Brain microvascular endothelial cell (primary cell): ENCODE results near the gene SERPINC1.

Experiments used
- DNase-seq: peaks from one replicate; pipeline ENCODE4 v3.0.0-alpha.2; 2020
- H3K27ac ChIP-seq: fragments of 250-450 bp; sonication (Bioruptor Pico); 2 replicates; pipeline ENCODE4 v1.5.1; 2020; ENCODE audit warnings: mild to moderate bottlenecking, moderate library complexity
- H3K27me3 ChIP-seq: fragments of 250-450 bp; sonication (Bioruptor Pico); replicated peaks from 2 replicates; pipeline ENCODE4 v1.5.1; 2020; ENCODE audit warnings: mild to moderate bottlenecking
- H3K36me3 ChIP-seq: fragments of 250-450 bp; sonication (Bioruptor Pico); replicated peaks from 2 replicates; pipeline ENCODE4 v1.5.1; 2020; ENCODE audit warnings: mild to moderate bottlenecking
- H3K4me3 ChIP-seq: 2 replicates; pipeline ENCODE4 v1.5.1; 2011; ENCODE audit warnings: low read depth, mild to moderate bottlenecking, control low read depth, low read length, moderate library complexity
- CTCF ChIP-seq: IDR thresholded peaks from 2 replicates; pipeline ENCODE4 v1.5.1; 2011; ENCODE audit warnings: low read depth, mild to moderate bottlenecking, moderate library complexity, low read length, control low read depth, inconsistent platforms; ENCODE audit errors: missing control alignments
- in situ Hi-C: cut with HindIII; loops from 2 replicates; pipeline ENCODE4 v1.10.0; 2017; ENCODE audit warnings: low sequenced_read_pairs, low pct_ligation_motif_present

Gene SERPINC1

DNA sequence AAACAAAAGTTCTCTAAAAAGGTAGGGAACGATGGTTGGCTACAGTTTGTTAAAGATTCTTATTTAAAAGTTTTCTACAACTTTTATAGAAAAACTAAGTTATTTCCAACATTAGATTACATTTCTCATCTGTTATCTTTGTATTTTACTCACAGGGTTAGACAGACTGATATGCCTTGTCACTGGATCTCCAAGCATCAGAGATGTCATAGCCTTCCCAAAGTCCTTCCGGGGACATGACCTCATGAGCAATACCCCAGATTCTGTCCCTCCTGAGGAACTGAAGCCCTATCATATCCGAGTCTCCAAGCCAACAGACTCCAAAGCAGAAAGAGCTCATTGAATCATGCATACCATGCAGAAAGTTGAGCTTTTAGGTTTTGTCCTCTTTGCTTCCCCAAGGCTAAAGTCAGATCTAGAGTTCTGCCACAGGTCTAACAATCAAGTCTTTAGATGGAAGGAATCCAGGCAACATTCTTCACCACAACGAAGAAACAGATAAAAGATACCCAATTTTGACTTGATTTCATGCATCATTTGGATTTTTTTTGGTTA is 59.7 kb downstream of the SERPINC1 start:
- no peaks in the 10 kb centered on the region for H3K27me3 ChIP-seq
- in situ Hi-C loops = no loop called here
- no peak overlapping the region for H3K4me3 ChIP-seq
- no peak for TF ChIP-seq CTCF
- peak; percentile 40 for DNase-seq
- peak overlapping the region; percentile 28 for H3K27ac ChIP-seq
- H3K36me3 ChIP-seq = peaks cover 22% of the 10 kb centered on the region

DNA sequence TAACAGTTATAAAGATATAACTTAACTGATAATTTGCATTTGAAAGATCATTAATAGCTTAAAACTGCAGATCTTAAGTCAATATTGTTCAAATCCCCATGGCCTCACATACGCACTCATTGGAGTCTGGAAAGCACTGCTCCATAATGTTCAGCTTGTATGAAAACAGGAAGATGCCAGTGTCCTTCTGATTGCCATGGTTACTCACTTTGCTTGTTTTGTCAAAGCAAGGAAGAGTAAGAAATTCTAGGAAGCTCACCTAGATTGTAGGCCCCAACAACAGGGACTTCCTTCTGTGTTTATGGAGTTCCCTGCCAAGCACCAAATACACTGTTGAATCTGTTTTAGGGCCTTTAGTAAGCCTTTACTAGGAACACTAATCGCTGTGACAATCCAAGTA is 60.2 kb downstream of the SERPINC1 start:
- peak overlapping the region; percentile 28 for H3K27ac ChIP-seq
- TF ChIP-seq CTCF = no peak
- DNase-seq = peak; percentile 27
- H3K4me3 ChIP-seq = no peak overlapping the region
- in situ Hi-C loops = no loop called here
- H3K27me3 ChIP-seq = no peaks in the 10 kb centered on the region
- H3K36me3 ChIP-seq = peaks cover 20% of the 10 kb centered on the region

DNA sequence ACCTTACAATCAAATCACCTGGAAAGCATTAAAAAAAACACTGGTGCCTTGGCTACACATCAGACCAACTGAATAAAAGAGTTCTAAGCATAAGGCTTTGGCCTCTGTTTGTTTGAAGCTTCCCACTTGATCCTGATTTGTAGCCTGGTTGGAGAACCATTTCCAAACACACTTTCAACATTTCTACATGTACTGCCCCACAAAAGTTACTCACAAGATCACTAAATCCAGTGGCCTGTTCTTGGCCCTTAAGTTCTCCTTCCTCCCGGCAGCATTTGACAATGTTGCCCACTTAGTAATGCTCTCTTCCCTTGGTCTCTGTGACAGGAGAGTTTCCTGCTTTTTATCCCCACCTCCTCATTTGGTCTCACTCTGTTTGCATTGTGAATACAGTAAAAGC is 61.1 kb downstream of the SERPINC1 start:
- TF ChIP-seq CTCF = no peak
- no peak for DNase-seq
- Histone ChIP-seq H3K27ac (no peak overlapping the region), H3K27me3 (no peaks in the 10 kb centered on the region), H3K4me3 (no peak overlapping the region), H3K36me3 (peaks cover 20% of the 10 kb centered on the region)
- in situ Hi-C loops = no loop called here
